RWPE2 (cell line): ENCODE results near the gene CACNG3.

Source experiments
- ATAC-seq: fragments of 200-7000 bp; cut with Tn5 transposase; 3 replicates; pipeline ENCODE4 v1.9.1; 2021; ENCODE audit warnings: low read depth
- DNase-seq: peaks from one replicate; pipeline ENCODE4 v3.0.0-alpha.2; 2020; ENCODE audit warnings: low spot score
- H3K27ac ChIP-seq: fragments of 450-650 bp; 2 replicates; pipeline ENCODE4 v1.5.1; 2017; ENCODE audit warnings: mild to moderate bottlenecking; ENCODE audit not compliant: poor library complexity, severe bottlenecking
- H3K27me3 ChIP-seq: fragments of 250-450 bp; sonication (Bioruptor Pico); 2 replicates; pipeline ENCODE4 v1.5.1; 2021; ENCODE audit warnings: mild to moderate bottlenecking, moderate library complexity; ENCODE audit not compliant: insufficient read depth, poor library complexity, severe bottlenecking
- H3K36me3 ChIP-seq: fragments of 250-450 bp; sonication (Bioruptor Pico); 2 replicates; pipeline ENCODE4 v1.5.1; 2020; ENCODE audit warnings: low read depth, mild to moderate bottlenecking, moderate library complexity
- H3K4me1 ChIP-seq: fragments of 250-450 bp; sonication (Bioruptor Pico); 2 replicates; pipeline ENCODE4 v1.5.1; 2021; ENCODE audit warnings: mild to moderate bottlenecking, moderate library complexity; ENCODE audit not compliant: insufficient read depth, poor library complexity, severe bottlenecking
- H3K4me3 ChIP-seq: fragments of 250-450 bp; sonication (Bioruptor Pico); 2 replicates; pipeline ENCODE4 v1.5.1; 2021; ENCODE audit warnings: mild to moderate bottlenecking, moderate library complexity; ENCODE audit not compliant: severe bottlenecking
- H3K9me3 ChIP-seq: fragments of 250-450 bp; sonication (Bioruptor Pico); 2 replicates; pipeline ENCODE4 v1.5.1; 2021; ENCODE audit warnings: mild to moderate bottlenecking, moderate library complexity; ENCODE audit not compliant: severe bottlenecking
- CTCF ChIP-seq: fragments of 450-650 bp; IDR thresholded peaks from one replicate; pipeline ENCODE4 v1.5.1; 2017; ENCODE audit warnings: mild to moderate bottlenecking, moderate library complexity; ENCODE audit not compliant: poor library complexity, severe bottlenecking

The CACNG3 gene

GRCh38 chr16:24353622-24354021 is 97.5 kb downstream of the CACNG3 start:
- Histone ChIP-seq H3K36me3 (no peaks in the 10 kb centered on the region), H3K9me3 (no peaks in the 10 kb centered on the region), H3K4me3 (no peak overlapping the region), H3K4me1 (no peaks in the 10 kb centered on the region), H3K27ac (no peak overlapping the region), H3K27me3 (no peaks in the 10 kb centered on the region)
- no peak for DNase-seq
- no peak for TF ChIP-seq CTCF
- ATAC-seq = no peak

GRCh38 chr16:24357511-24357910 is 101.4 kb downstream of the CACNG3 start:
- DNase-seq (no peak), ATAC-seq (no peak)
- no peak overlapping the region for H3K4me3 ChIP-seq
- TF ChIP-seq CTCF = no peak
- no peak overlapping the region for H3K27ac ChIP-seq
- H3K36me3 ChIP-seq = no peaks in the 10 kb centered on the region
- H3K4me1 ChIP-seq = no peaks in the 10 kb centered on the region
- H3K27me3 ChIP-seq = no peaks in the 10 kb centered on the region
- no peaks in the 10 kb centered on the region for H3K9me3 ChIP-seq

GRCh38 chr16:24358117-24358516 is 102.0 kb downstream of the CACNG3 start:
- Histone ChIP-seq H3K27ac (no peak overlapping the region), H3K9me3 (no peaks in the 10 kb centered on the region), H3K27me3 (no peaks in the 10 kb centered on the region), H3K4me1 (no peaks in the 10 kb centered on the region), H3K36me3 (no peaks in the 10 kb centered on the region), H3K4me3 (no peak overlapping the region)
- no peak for TF ChIP-seq CTCF
- DNase-seq = no peak
- no peak for ATAC-seq

- H3K27me3 ChIP-seq = no peaks in the 10 kb centered on the region
- TF ChIP-seq CTCF = no peak
- no peaks in the 10 kb centered on the region for H3K36me3 ChIP-seq
- ATAC-seq (no peak), DNase-seq (no peak)
- no peak overlapping the region for H3K4me3 ChIP-seq
- no peak overlapping the region for H3K27ac ChIP-seq
- no peaks in the 10 kb centered on the region for H3K9me3 ChIP-seq
- H3K4me1 ChIP-seq = no peaks in the 10 kb centered on the region
Observed at GRCh38 chr16:24359490-24359889, 103.4 kb downstream of the CACNG3 start.

GRCh38 chr16:24360936-24361335 is 104.8 kb downstream of the CACNG3 start:
- H3K36me3 ChIP-seq = no peaks in the 10 kb centered on the region
- no peak for ATAC-seq
- H3K27me3 ChIP-seq = no peaks in the 10 kb centered on the region
- no peak for TF ChIP-seq CTCF
- DNase-seq = no peak
- no peaks in the 10 kb centered on the region for H3K4me1 ChIP-seq
- H3K27ac ChIP-seq = no peak overlapping the region
- no peak overlapping the region for H3K4me3 ChIP-seq
- H3K9me3 ChIP-seq = no peaks in the 10 kb centered on the region
